Smooth muscle cell of the umbilical artery (primary cell): Measurements from ENCODE around the gene KLHDC10. TPM values are rescaled to one million over a fixed set of nuclear protein-coding genes. Genes with fewer than 3 reads are reported as not detected.

Source experiments
- total RNA-seq: library from RNA; depleted of rRNA; stranded (reverse); fragments of >200 nt; gene quantifications from 2 replicates; pipeline ENCODE4 v1.2.3, GENCODE V29; 2014

The KLHDC10 gene
- total RNA-seq: 37.1 and 39.5 TPM in 2 replicates

GRCh38 chr7:130069978-130070860 lies at the start of gene KLHDC10:
KLHDC10 (plus strand) TSS chr7:130070534; CDS start chr7:130070644, 110 bp downstream.

Other genes with a start within 250 kb of the KLHDC10 start
- gene UBE2H, start 117.6 kb upstream of the KLHDC10 start, total RNA-seq: 77.5 and 88.6 TPM in 2 replicates
- 13.1 and 14.4 TPM in 2 replicates for gene ZC3HC1, start 19.2 kb upstream of the KLHDC10 start, total RNA-seq
- 9.2 and 9.9 TPM in 2 replicates for gene TMEM209, start 134.9 kb downstream of the KLHDC10 start, total RNA-seq
- 0.30 TPM in 1 of 2 replicates, not detected in the other for gene SSMEM1, start 137.3 kb downstream of the KLHDC10 start, total RNA-seq
- gene CPA2, start 196.3 kb downstream of the KLHDC10 start, total RNA-seq: not detected in 2 replicates
- 113 and 524 TPM in 2 replicates for gene CPA4, start 222.6 kb downstream of the KLHDC10 start, total RNA-seq